HFFc6 (cell line): Measurements from ENCODE around the gene CALHM5. TPM values are rescaled to one million over a fixed set of nuclear protein-coding genes. Genes with fewer than 3 reads are reported as not detected.

Experiments used
- DNase-seq: peaks from one replicate; pipeline ENCODE4 v3.0.0-alpha.2; 2018
- H3K27ac Mint-ChIP-seq: 2 replicates; pipeline ENCODE4 v1.8.0; 2020; ENCODE audit warnings: mild to moderate bottlenecking, mixed read lengths
- H3K27me3 Mint-ChIP-seq: 2 replicates; pipeline ENCODE4 v1.8.0; 2021; ENCODE audit warnings: mild to moderate bottlenecking, moderate library complexity, mixed read lengths; ENCODE audit not compliant: insufficient read depth
- H3K36me3 Mint-ChIP-seq: 2 replicates; pipeline ENCODE4 v1.8.0; 2021; ENCODE audit warnings: low read depth, mixed read lengths
- H3K4me1 Mint-ChIP-seq: 2 replicates; pipeline ENCODE4 v1.8.0; 2020; ENCODE audit warnings: low read depth, mixed read lengths
- H3K4me3 Mint-ChIP-seq: 2 replicates; pipeline ENCODE4 v1.8.0; 2020; ENCODE audit warnings: mild to moderate bottlenecking, moderate library complexity, mixed read lengths
- H3K9me3 Mint-ChIP-seq: 2 replicates; pipeline ENCODE4 v1.8.0; 2020; ENCODE audit warnings: mild to moderate bottlenecking, mixed read lengths
- total RNA-seq, 6 experiments: library from RNA; stranded (reverse); fragmentation: NEBNext Ultra II Directional; extraction: Animal tissue kit (Norgen Biotek cat#: 25700); gene quantifications; 2 replicates in 1 of 6; 3 replicates in 5 of 6; pipeline ENCODE4 v1.2.3, GENCODE V29; 2021
- TF ChIP-seq, protein P1 (sequence below): fragments of 200-600 bp; sonication (generic); IDR thresholded peaks from 2 replicates; pipeline ENCODE4 v1.5.0; 2021; ENCODE audit warnings: antibody characterized with exemption, mild to moderate bottlenecking

Gene CALHM5
- total RNA-seq, 6 experiments from 2014 or later = 1.9 to 5.6 (median 4.5) TPM

DNA sequence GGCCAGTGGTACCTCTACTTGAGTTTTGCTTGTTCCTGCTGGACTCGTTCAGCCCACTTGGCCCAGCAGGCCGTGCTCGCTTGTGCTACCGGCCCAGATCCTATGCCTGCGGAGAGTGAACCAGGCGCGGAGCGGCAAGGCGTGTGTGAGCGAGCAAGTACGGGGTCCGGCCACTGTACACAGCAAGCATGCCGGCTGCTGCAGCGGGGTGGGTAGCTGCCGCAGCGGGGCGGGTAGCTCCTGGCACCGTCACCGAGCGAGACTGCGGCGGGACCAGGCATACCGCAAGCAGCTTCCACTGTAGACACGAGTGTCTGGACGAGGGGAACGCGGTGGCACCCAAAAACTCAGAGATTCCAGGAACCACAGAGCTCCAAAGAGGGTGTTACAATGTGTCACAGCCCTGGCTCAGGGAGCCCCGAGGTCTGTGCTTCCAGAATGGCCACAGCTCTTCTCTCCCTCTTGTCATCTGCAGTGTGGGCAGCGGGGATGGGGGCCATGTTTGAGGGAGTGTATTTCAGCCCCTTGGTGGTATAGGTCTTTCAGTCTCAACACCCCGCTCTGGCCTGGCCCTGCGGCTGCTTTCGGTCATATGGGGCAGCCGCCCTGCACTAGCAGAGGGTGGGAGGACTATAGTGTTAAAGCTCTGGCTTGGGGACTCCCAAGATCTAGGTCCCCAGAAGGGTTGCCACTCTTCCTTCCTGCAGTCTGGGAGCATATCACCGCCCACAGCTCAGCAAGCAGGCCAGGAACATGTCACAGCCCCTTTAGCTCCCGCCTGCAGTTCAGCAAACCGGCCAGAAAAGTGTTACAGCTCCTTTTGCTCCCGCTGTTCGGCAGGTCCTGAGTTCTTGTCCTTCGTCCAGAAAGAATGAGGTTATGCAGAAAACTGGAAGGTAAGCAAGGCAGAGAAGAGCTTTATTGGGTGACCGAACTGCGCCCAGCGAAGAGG, 53.8 kb downstream of the CALHM5 start:
- Mint-ChIP-seq H3K27me3 (no peaks in the 10 kb centered on the region), H3K4me3 (peak overlapping the region; percentile 66), H3K36me3 (peaks cover 5% of the 10 kb centered on the region; the same call in 1 of the 2 replicates), H3K9me3 (no peaks in the 10 kb centered on the region), H3K27ac (peak overlapping the region; percentile 94), H3K4me1 (peaks cover 99% of the 10 kb centered on the region)
- no peak for DNase-seq
- TF ChIP-seq, protein P1, sequence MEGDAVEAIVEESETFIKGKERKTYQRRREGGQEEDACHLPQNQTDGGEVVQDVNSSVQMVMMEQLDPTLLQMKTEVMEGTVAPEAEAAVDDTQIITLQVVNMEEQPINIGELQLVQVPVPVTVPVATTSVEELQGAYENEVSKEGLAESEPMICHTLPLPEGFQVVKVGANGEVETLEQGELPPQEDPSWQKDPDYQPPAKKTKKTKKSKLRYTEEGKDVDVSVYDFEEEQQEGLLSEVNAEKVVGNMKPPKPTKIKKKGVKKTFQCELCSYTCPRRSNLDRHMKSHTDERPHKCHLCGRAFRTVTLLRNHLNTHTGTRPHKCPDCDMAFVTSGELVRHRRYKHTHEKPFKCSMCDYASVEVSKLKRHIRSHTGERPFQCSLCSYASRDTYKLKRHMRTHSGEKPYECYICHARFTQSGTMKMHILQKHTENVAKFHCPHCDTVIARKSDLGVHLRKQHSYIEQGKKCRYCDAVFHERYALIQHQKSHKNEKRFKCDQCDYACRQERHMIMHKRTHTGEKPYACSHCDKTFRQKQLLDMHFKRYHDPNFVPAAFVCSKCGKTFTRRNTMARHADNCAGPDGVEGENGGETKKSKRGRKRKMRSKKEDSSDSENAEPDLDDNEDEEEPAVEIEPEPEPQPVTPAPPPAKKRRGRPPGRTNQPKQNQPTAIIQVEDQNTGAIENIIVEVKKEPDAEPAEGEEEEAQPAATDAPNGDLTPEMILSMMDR = no peak

DNA sequence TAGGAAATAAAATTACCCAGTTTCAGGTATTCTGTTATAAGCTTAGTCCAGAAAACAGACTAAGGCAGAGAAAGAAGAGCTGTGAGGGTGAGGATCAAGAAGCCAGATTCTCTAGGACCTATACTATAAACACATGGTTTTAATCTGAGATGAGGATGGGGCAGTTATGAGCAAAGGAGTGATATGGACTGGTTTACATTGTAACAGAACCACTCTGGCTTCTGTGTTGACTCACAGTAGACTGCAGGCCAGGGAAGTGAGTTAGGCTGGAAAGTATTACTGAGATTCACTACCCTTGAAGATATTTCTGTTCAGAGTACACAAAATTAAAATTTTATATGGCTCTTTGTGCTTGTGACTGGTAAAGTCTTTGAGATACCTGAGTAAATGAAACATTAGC, 56.7 kb downstream of the CALHM5 start:
- peak overlapping the region; percentile 40 for H3K4me3 Mint-ChIP-seq
- peaks cover 18% of the 10 kb centered on the region for H3K36me3 Mint-ChIP-seq
- no peaks in the 10 kb centered on the region for H3K9me3 Mint-ChIP-seq
- peak; percentile 68 for DNase-seq
- peak overlapping the region; percentile 84 for H3K27ac Mint-ChIP-seq
- peaks cover 4% of the 10 kb centered on the region; the same call in 1 of the 2 replicates for H3K27me3 Mint-ChIP-seq
- H3K4me1 Mint-ChIP-seq = peaks cover 76% of the 10 kb centered on the region
- TF ChIP-seq, protein P1 = no peak

DNA sequence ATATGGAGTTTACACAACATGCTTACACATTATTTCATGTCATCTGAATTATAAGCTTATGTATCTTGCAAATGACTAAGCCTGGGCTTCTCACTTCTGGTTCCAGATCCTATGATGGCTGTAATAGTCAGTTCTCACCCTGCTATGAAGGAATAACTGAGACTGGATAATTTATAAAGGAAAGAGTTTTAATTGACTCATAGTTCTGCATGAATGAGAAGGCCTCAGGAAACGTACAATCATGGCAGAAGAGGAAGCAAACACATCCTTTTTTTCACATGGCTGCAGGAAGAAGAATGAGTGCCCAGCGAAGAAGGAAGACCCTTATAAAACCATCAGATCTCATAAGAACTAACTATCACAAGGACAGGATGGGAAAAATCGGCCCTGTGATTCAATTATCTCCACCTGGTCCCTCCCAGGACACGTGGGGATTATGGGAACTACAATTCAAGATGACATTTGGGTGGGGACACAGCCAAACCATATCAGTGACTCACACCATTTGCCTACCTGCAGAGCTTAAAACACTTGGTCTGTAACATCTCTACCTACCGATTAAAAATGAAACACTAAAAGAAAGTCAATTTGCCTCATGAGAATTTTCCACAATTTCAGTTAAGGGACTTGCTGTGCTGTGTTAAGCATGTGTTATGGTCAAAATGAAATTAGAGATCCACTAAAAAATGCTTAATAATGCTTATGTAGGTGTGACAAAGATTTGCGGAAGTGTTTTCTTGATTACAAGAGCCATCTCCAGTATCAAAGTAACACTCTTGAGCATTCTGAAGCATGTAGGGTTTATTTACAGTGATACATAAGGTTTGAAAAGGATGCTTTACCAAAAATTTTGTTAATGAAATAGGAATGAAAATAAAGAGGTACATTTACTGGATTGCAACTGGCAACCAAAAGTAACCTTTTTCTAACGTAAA, 57.6 kb downstream of the CALHM5 start:
- peak overlapping the region; percentile 84 for H3K27ac Mint-ChIP-seq
- H3K4me3 Mint-ChIP-seq = peak overlapping the region; percentile 100
- peaks cover 76% of the 10 kb centered on the region for H3K4me1 Mint-ChIP-seq
- no peaks in the 10 kb centered on the region for H3K9me3 Mint-ChIP-seq
- no peak for DNase-seq
- TF ChIP-seq, protein P1 = no peak
- peaks cover 4% of the 10 kb centered on the region; the same call in 1 of the 2 replicates for H3K27me3 Mint-ChIP-seq
- peaks cover 26% of the 10 kb centered on the region for H3K36me3 Mint-ChIP-seq

DNA sequence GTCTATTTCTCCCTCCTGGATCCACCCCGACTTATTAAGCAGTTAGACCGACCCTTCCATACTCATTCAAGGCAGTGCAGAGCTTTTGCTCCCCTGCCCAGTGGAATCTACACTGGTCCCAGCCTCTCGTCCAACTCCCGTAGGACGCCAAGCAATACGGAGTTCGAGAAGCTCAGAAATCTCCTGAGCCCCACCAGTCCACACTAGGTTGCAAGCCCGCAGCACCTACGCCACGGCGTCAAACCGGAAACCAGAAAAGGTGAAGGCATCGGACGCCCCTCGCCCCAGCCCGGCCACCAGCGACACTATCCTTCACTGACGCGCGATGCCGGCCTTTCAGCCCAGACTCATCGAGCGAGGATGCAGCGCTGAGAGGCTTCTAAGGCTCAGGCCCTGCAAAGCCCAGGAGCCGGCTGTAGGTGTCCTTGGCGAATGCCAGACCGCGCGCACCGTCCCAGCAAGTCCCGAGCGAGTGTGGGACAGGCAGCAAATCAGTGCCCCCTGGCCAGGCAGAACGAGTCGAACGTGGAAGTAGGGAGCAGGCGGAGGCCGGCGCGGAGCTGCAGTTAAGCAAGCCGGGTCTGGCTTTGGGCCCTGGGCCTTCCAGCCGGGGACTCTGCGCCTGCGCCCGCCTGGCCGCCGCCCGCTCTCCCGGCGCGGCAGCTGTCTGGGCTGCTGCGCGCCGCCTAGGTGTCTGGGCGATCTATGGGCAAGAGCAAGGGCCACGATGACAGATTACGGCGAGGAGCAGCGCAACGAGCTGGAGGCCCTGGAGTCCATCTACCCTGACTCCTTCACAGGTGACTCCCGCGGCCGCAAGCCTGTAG, 59.6 kb downstream of the CALHM5 start, which contains the start of gene RWDD1:
Gene RWDD1 (plus strand): TSS at position 649 of the 827 bp plus-strand sequence. CDS start 79 bp downstream, at position 728.
- Mint-ChIP-seq H3K27me3 (peaks cover 4% of the 10 kb centered on the region), H3K9me3 (no peaks in the 10 kb centered on the region), H3K36me3 (peaks cover 31% of the 10 kb centered on the region), H3K4me1 (peaks cover 71% of the 10 kb centered on the region), H3K27ac (peak within 1 kb of the TSS; percentile 99), H3K4me3 (peak within 1 kb of the TSS; percentile 100)
- TF ChIP-seq, protein P1 = peak; percentile 26; the same call in 1 of the 2 replicates
- DNase-seq = peak; percentile 100
